ENCODE measurements around the gene SAMD7.

DNA sequence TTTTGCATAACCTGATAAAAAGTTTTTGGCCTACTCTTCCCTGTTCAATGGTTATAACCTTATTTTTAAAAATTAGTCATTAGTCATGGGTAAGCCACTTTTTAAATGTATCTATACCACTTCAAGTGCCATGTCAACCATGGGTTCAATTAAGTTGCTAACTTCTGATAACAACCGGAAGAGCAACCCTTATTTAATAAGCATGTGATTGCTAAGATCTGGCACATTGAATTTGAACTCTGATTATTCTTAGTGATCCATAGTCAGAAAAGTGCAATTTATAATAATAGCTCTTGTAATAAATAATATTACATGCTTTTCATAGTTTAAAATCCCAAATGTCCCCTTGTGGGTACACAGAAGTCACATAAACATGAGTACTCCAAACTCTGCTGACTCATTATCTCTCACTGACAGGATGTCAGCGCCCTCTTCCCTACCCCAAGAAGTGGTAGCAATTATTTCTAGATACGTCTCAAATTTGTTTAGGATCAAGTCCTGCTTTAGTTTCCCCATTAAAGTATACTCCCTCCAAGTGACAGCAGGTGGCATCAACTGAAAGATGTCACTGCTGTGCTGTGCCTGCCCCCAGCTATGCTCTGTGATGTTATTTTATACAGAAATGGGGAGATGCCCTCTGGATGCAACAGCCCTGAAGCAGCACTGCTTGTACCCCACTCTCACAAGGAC is 18.6 kb downstream of the SAMD7 start:
- TF ChIP-seq, protein P1, sequence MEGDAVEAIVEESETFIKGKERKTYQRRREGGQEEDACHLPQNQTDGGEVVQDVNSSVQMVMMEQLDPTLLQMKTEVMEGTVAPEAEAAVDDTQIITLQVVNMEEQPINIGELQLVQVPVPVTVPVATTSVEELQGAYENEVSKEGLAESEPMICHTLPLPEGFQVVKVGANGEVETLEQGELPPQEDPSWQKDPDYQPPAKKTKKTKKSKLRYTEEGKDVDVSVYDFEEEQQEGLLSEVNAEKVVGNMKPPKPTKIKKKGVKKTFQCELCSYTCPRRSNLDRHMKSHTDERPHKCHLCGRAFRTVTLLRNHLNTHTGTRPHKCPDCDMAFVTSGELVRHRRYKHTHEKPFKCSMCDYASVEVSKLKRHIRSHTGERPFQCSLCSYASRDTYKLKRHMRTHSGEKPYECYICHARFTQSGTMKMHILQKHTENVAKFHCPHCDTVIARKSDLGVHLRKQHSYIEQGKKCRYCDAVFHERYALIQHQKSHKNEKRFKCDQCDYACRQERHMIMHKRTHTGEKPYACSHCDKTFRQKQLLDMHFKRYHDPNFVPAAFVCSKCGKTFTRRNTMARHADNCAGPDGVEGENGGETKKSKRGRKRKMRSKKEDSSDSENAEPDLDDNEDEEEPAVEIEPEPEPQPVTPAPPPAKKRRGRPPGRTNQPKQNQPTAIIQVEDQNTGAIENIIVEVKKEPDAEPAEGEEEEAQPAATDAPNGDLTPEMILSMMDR (IDR thresholded peaks at IDR 0.05; ENCODE audit: insufficient read depth, low read length): no peak
- TF ChIP-seq, protein P2, sequence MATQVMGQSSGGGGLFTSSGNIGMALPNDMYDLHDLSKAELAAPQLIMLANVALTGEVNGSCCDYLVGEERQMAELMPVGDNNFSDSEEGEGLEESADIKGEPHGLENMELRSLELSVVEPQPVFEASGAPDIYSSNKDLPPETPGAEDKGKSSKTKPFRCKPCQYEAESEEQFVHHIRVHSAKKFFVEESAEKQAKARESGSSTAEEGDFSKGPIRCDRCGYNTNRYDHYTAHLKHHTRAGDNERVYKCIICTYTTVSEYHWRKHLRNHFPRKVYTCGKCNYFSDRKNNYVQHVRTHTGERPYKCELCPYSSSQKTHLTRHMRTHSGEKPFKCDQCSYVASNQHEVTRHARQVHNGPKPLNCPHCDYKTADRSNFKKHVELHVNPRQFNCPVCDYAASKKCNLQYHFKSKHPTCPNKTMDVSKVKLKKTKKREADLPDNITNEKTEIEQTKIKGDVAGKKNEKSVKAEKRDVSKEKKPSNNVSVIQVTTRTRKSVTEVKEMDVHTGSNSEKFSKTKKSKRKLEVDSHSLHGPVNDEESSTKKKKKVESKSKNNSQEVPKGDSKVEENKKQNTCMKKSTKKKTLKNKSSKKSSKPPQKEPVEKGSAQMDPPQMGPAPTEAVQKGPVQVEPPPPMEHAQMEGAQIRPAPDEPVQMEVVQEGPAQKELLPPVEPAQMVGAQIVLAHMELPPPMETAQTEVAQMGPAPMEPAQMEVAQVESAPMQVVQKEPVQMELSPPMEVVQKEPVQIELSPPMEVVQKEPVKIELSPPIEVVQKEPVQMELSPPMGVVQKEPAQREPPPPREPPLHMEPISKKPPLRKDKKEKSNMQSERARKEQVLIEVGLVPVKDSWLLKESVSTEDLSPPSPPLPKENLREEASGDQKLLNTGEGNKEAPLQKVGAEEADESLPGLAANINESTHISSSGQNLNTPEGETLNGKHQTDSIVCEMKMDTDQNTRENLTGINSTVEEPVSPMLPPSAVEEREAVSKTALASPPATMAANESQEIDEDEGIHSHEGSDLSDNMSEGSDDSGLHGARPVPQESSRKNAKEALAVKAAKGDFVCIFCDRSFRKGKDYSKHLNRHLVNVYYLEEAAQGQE (IDR thresholded peaks at IDR 0.05; ENCODE audit: insufficient replicate concordance, low read depth): no peak
